H1 (cell line): ENCODE measurements around the gene RHBG. TPM values are rescaled to one million over a fixed set of nuclear protein-coding genes. Genes with fewer than 3 reads are reported as not detected.
A peak's percentile ranks its signal among the peaks of the same experiment; 100 is the strongest.

ENCODE experiments used
- CTCF ChIA-PET: fragments of 300-600 bp; sonication (Branson Sonifier 250); formaldehyde crosslinking; loops from one replicate; lab custom pipeline; 2021; ENCODE audit not compliant: partially characterized antibody; lab: Charles Lee
- POLR2A ChIA-PET: fragments of 300-600 bp; sonication (Branson Sonifier 250); formaldehyde crosslinking; loops from one replicate; lab custom pipeline; 2021; ENCODE audit warnings: inconsistent platforms; ENCODE audit not compliant: partially characterized antibody; lab: Charles Lee
- DNase-seq, 2 experiments: peaks; one replicate each; pipeline versions ENCODE4 v3.0.0 to v3.0.0-alpha.2; 2010 to 2022; ENCODE audit warnings: low spot score in 2 of 2, low read depth in 1 of 2, mixed read lengths in 1 of 2
- FAIRE-seq: peaks from 2 replicates; lab custom pipeline; 2011; peaks lifted over from hg19 to GRCh38; lab: Jason Lieb, UNC
- H2AFZ ChIP-seq: 2 replicates; pipeline ENCODE4 v1.8.1; 2012; ENCODE audit warnings: low read length, inconsistent platforms
- H2AK5ac ChIP-seq: 2 replicates; pipeline ENCODE4 v1.6.1; 2013; ENCODE audit warnings: low read depth, low read length
- H2BK120ac ChIP-seq: replicated peaks from 2 replicates; pipeline ENCODE3; 2013; ENCODE audit warnings: low read depth, low read length, inconsistent platforms
- H2BK12ac ChIP-seq: 2 replicates; pipeline ENCODE4 v1.6.1; 2013; ENCODE audit warnings: low read depth, low read length
- H2BK15ac ChIP-seq: 2 replicates; pipeline ENCODE4 v1.6.1; 2013; ENCODE audit warnings: low read length
- H2BK20ac ChIP-seq: 2 replicates; pipeline ENCODE4 v1.6.1; 2013; ENCODE audit warnings: low read length
- H2BK5ac ChIP-seq: 2 replicates; pipeline ENCODE4 v1.6.1; 2013; ENCODE audit warnings: low read depth, low read length
- H3K14ac ChIP-seq: 2 replicates; pipeline ENCODE4 v1.6.1; 2013; ENCODE audit warnings: inconsistent platforms; ENCODE audit not compliant: insufficient read length
- H3K18ac ChIP-seq: 2 replicates; pipeline ENCODE4 v1.6.1; 2013; ENCODE audit warnings: low read length; ENCODE audit errors: extremely low read depth
- H3K23ac ChIP-seq: 2 replicates; pipeline ENCODE4 v1.6.1; 2013; ENCODE audit warnings: inconsistent platforms; ENCODE audit not compliant: insufficient read length
- H3K23me2 ChIP-seq: 2 replicates; pipeline ENCODE4 v1.6.1; 2013; ENCODE audit warnings: low read depth, low read length
- H3K27ac ChIP-seq: 2 replicates; pipeline ENCODE4 v1.6.1; 2011; ENCODE audit warnings: low read depth, low read length, inconsistent platforms
- H3K27me3 ChIP-seq, 4 experiments: replicated peaks in 1 of 4; 1 replicate in 1 of 4; 2 replicates in 3 of 4; pipeline versions ENCODE4 v1.6.1 to v1.8.1; 2011 to 2013; ENCODE audit warnings: low read length in 3 of 4, mild to moderate bottlenecking in 3 of 4, inconsistent platforms in 2 of 4, mixed read lengths in 2 of 4, moderate library complexity in 1 of 4; ENCODE audit not compliant: control insufficient read depth in 3 of 4, insufficient read depth in 3 of 4; ENCODE audit errors: extremely low read depth in 1 of 4
- H3K36me3 ChIP-seq, 4 experiments: 2 replicates each; pipeline versions ENCODE4 v1.6.1 to v1.8.1; 2011 to 2013; ENCODE audit warnings: mild to moderate bottlenecking in 4 of 4, low read length in 3 of 4, moderate library complexity in 2 of 4, control low read depth in 1 of 4, inconsistent platforms in 1 of 4; ENCODE audit not compliant: insufficient read depth in 4 of 4, control insufficient read depth in 2 of 4
- H3K4ac ChIP-seq: replicated peaks from 2 replicates; pipeline ENCODE3; 2013; ENCODE audit warnings: low read length, low read depth, mixed read lengths, inconsistent platforms; ENCODE audit not compliant: insufficient read length
- H3K4me1 ChIP-seq, 4 experiments: replicated peaks in 1 of 4; 1 replicate in 1 of 4; 2 replicates in 3 of 4; pipeline versions ENCODE4 v1.6.1 to v1.8.1; 2011 to 2013; ENCODE audit warnings: low read length in 3 of 4, inconsistent platforms in 2 of 4, mixed read lengths in 1 of 4; ENCODE audit not compliant: insufficient read depth in 4 of 4, control insufficient read depth in 3 of 4
- H3K4me2 ChIP-seq, 2 experiments: 2 replicates each; pipeline versions ENCODE4 v1.6.1 to v1.8.1; 2011 to 2013; ENCODE audit warnings: low read depth in 2 of 2, low read length in 2 of 2, control low read depth in 1 of 2, inconsistent platforms in 1 of 2, mild to moderate bottlenecking in 1 of 2; ENCODE audit not compliant: insufficient read depth in 1 of 2
- H3K4me3 ChIP-seq, 4 experiments: fragments of 200-600, 300-600 bp in 1 of 4; sonication (generic), shearing (Covaris generic), sonication (Bioruptor Twin) in 1 of 4; 2 replicates each; pipeline versions ENCODE4 v1.5.1 to v1.8.1; 2011 to 2016; ENCODE audit warnings: low read length in 4 of 4, low read depth in 3 of 4, control low read depth in 2 of 4, inconsistent platforms in 2 of 4, mild to moderate bottlenecking in 2 of 4, mixed read lengths in 1 of 4, moderate library complexity in 1 of 4; ENCODE audit not compliant: insufficient read depth in 2 of 4; ENCODE audit errors: extremely low read depth in 1 of 4
- H3K56ac ChIP-seq: replicated peaks from 2 replicates; pipeline ENCODE3; 2013; ENCODE audit warnings: low read depth, mild to moderate bottlenecking, mixed read lengths, low read length, inconsistent platforms; ENCODE audit not compliant: insufficient read length
- H3K79me1 ChIP-seq: 2 replicates; pipeline ENCODE4 v1.6.1; 2013; ENCODE audit warnings: low read depth, low read length, control low read depth
- H3K79me2 ChIP-seq, 2 experiments: 2 replicates each; pipeline versions ENCODE4 v1.6.1 to v1.8.1; 2012 to 2013; ENCODE audit warnings: low read length in 2 of 2, mild to moderate bottlenecking in 2 of 2, inconsistent platforms in 1 of 2; ENCODE audit not compliant: insufficient read depth in 2 of 2, control insufficient read depth in 1 of 2
- H3K9ac ChIP-seq, 4 experiments: replicated peaks in 1 of 4; 1 replicate in 1 of 4; 2 replicates in 3 of 4; pipeline versions ENCODE4 v1.6.1 to v1.8.1; 2011 to 2013; ENCODE audit warnings: low read depth in 3 of 4, low read length in 3 of 4, control low read depth in 2 of 4, mild to moderate bottlenecking in 2 of 4, moderate library complexity in 2 of 4, inconsistent platforms in 1 of 4; ENCODE audit errors: extremely low read depth in 1 of 4
- H3K9me3 ChIP-seq, 2 experiments: 2 replicates each; pipeline versions ENCODE4 v1.6.1 to v1.8.1; 2012 to 2013; ENCODE audit warnings: mild to moderate bottlenecking in 2 of 2, moderate library complexity in 2 of 2, control low read depth in 1 of 2, inconsistent platforms in 1 of 2, low read depth in 1 of 2, low read length in 1 of 2, mixed read lengths in 1 of 2; ENCODE audit not compliant: insufficient read depth in 2 of 2
- H4K20me1 ChIP-seq, 2 experiments: replicated peaks in 1 of 2; 2 replicates each; pipeline versions ENCODE3 to v1.8.1; 2011 to 2013; ENCODE audit warnings: inconsistent platforms in 2 of 2, low read length in 2 of 2, mild to moderate bottlenecking in 1 of 2; ENCODE audit not compliant: insufficient read depth in 2 of 2, control insufficient read depth in 1 of 2
- H4K5ac ChIP-seq: 2 replicates; pipeline ENCODE4 v1.6.1; 2013; ENCODE audit warnings: low read length, low read depth, mixed read lengths, inconsistent platforms; ENCODE audit not compliant: insufficient read length
- H4K8ac ChIP-seq: 2 replicates; pipeline ENCODE4 v1.8.0; 2013; ENCODE audit warnings: mild to moderate bottlenecking, moderate library complexity, low read length, inconsistent platforms; ENCODE audit not compliant: insufficient read depth; ENCODE audit errors: extremely low read depth
- H4K91ac ChIP-seq: replicated peaks from 2 replicates; pipeline ENCODE3; 2013; ENCODE audit warnings: low read length, mixed read lengths, inconsistent platforms; ENCODE audit not compliant: insufficient read length
- CEBPB ChIP-seq: IDR thresholded peaks from 2 replicates; pipeline ENCODE4 v1.6.1; 2012; ENCODE audit warnings: low read depth, low read length
- RBBP5 ChIP-seq: IDR thresholded peaks from 2 replicates; pipeline ENCODE4 v1.7.1; 2012; ENCODE audit warnings: low read depth, mild to moderate bottlenecking, inconsistent platforms, low read length, moderate library complexity, borderline replicate concordance
- WGBS, 2 experiments: shearing (Covaris generic) in 1 of 2; methylation state at CpG; one replicate each; pipeline versions ENCODE4 v1.1.6 to v1.1.7; 2013 to 2015; ENCODE audit warnings: low lambda C conversion rate in 2 of 2, mixed read lengths in 2 of 2, inconsistent platforms in 1 of 2, low coverage in 1 of 2, missing lambda C conversion rate in 1 of 2; ENCODE audit not compliant: insufficient replicate concordance in 2 of 2, insufficient coverage in 1 of 2, insufficient read length in 1 of 2; ENCODE audit errors: extremely low coverage in 1 of 2, missing lambda C conversion rate in 1 of 2; 5-methylcytosine and 5-hydroxymethylcytosine counted together
- polyA plus RNA-seq, 7 experiments: library from polyadenylated mRNA; depleted of rRNA in 3 of 7; stranded (reverse) in 5 of 7; unstranded in 2 of 7; fragments of >200 nt in 5 of 7; fragments of 200-250 nt in 2 of 7; gene quantifications; 1 replicate in 5 of 7; 2 replicates in 1 of 7; 4 replicates in 1 of 7; pipeline versions ENCODE4 v1.2.1 to v1.2.3, GENCODE V29; 2011 to 2013; ENCODE audit warnings: missing spikeins in 2 of 7, mixed read lengths in 2 of 7
- total RNA-seq: library from RNA; stranded (reverse); fragmentation: NEBNext Ultra II Directional; extraction: Animal tissue kit (Norgen Biotek cat#: 25700); gene quantifications from 2 replicates; pipeline ENCODE4 v1.2.1, GENCODE V29; 2021

RHBG gene
- total and polyA plus RNA-seq, 2 of the 8 experiments (the other 6 are each of a cell fraction or from before 2014, with no cell fraction given): 2.6 to 2.7 TPM

DNA sequence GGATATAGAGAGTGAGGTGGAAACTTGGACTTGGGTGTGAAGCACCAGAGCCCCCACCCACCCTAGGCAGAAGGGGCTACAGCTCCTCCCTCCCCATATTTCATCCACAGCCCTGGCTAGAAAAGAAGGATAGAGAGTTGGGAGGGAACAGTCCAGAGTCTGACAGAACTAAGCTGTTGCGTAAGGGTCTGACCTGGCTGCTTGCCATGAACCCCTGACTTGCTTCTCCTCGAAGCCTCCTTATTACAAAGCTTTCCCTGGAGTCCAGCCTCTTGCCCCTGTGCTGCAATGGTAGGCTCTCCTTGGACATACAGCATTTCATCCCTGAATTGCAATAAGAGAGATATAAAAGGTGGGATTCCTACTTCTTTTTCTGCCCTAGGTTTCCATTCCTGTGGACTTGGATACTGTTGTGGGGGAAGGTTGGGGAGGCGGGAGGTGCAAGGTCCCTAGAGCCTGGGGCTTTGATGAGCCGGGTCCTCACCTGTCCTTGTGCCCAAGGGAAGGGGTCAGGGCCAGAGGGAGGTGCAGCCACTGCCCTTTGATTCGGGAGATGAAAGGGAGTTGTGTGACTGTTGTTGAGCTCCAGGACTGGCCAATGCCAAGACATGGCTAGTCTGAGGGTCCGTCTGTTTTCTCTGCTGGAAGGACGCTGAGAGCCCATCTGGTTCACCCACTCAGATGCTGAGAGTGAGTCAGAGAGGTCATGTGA lies 2.7 kb downstream of the RHBG start:
- no peaks in the 10 kb centered on the region for H3K9me3 ChIP-seq
- no peak overlapping the region for H3K56ac ChIP-seq
- peaks cover 0 to 14% (median 11%) of the 10 kb centered on the region in 4 experiments; a peak in 6 of 7 replicates for H3K27me3 ChIP-seq
- no peak overlapping the region for H3K4ac ChIP-seq
- no peak overlapping the region for H3K18ac ChIP-seq
- H2AFZ ChIP-seq: no peak overlapping the region
- H2BK120ac ChIP-seq: no peak overlapping the region
- ChIA-PET POLR2A (interaction anchor here (1.2 to 2.1 kb wide), 2 partner anchors 14 to 41 kb away, joined by 4 to 7 read pairs; no protein-coding TSS in a partner anchor), CTCF (interaction anchor here (0.6 to 11.9 kb wide), 11 partner anchors 9 to 256 kb away, joined by 3 to 156 read pairs (median 3); no protein-coding TSS in a partner anchor)
- H3K4me3 ChIP-seq: no peak overlapping the region
- H3K9ac ChIP-seq: no peak overlapping the region
- DNase-seq (no peak), FAIRE-seq (no peak)
- WGBS, 2 experiments: 87% methylated on average over 7 of the region's 7 CpGs; no CpG with 5 or more reads in 1 of the 2 experiments
- H2BK5ac ChIP-seq: no peak overlapping the region
- H3K79me1 ChIP-seq: no peaks in the 10 kb centered on the region
- no peaks in the 10 kb centered on the region for H3K36me3 ChIP-seq
- H4K8ac ChIP-seq: no peak overlapping the region
- H3K4me1 ChIP-seq: peaks cover 0 to 7% (median 3%) of the 10 kb centered on the region in 4 experiments; a peak in 5 of 7 replicates
- H2BK20ac ChIP-seq: no peak overlapping the region
- H3K27ac ChIP-seq: no peak overlapping the region
- no peaks in the 10 kb centered on the region for H3K79me2 ChIP-seq
- no peak overlapping the region for H2BK12ac ChIP-seq
- H3K23ac ChIP-seq: no peak overlapping the region
- no peak overlapping the region for H4K91ac ChIP-seq
- no peak overlapping the region for H2BK15ac ChIP-seq
- H2AK5ac ChIP-seq: no peak overlapping the region
- H3K23me2 ChIP-seq: peaks cover 9% of the 10 kb centered on the region; the same call in 1 of the 2 replicates
- no peak overlapping the region for H4K5ac ChIP-seq
- no peak overlapping the region for H3K4me2 ChIP-seq
- H3K14ac ChIP-seq: no peak overlapping the region
- TF ChIP-seq RBBP5 (no peak), CEBPB (peak; percentile 20; the same call in 1 of the 2 replicates)
- no peaks in the 10 kb centered on the region for H4K20me1 ChIP-seq
